Activated T-cell treated with anti-CD3 and anti-CD28 coated beads, Interleukin-2, amount 50 U/mL, for 1 hour (primary cell): Measurements from ENCODE around the gene ADGRD1.

Source experiments
- DNase-seq: peaks from one replicate; pipeline ENCODE4 v3.0.0-alpha.2; 2020

The ADGRD1 gene

DNA sequence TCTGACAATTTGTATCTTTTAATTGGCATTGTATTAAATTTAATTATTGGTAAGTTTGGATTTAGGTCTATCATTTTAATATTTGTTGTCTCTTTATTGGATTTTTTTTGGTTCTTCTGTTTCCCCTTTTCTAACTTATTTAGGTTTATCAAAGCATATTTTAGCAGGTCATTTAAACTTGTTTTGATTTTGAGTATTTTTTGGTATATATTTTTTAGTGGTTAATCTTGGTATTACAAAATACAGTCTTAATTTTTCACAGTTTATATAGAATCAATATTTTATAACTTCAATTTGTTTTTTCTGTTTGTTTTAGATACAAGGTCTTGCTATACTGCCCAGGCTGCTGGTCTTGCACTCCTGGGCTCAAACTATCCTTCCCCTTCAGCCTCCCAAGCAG is 15.5 kb upstream of the ADGRD1 start:
- no peak for DNase-seq

DNA sequence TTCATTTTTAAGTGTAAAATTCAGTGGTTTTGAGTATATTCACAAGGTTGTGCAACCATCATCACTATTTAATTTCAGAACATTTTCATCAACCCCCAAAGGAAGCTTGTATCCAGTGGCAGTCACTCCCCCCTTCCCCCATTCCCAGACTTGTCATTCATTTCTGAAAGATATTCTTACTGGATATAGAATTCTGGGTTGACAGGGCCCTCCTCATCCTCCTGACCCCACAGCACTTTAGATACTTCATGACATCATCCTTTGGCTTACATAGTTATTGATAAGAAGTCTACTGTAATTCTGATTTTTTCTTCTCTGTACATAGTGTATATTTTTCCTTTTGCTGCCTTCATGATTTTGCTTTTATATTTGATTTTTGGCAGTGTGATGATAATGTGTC is 8.8 kb upstream of the ADGRD1 start:
- DNase-seq = no peak

DNA sequence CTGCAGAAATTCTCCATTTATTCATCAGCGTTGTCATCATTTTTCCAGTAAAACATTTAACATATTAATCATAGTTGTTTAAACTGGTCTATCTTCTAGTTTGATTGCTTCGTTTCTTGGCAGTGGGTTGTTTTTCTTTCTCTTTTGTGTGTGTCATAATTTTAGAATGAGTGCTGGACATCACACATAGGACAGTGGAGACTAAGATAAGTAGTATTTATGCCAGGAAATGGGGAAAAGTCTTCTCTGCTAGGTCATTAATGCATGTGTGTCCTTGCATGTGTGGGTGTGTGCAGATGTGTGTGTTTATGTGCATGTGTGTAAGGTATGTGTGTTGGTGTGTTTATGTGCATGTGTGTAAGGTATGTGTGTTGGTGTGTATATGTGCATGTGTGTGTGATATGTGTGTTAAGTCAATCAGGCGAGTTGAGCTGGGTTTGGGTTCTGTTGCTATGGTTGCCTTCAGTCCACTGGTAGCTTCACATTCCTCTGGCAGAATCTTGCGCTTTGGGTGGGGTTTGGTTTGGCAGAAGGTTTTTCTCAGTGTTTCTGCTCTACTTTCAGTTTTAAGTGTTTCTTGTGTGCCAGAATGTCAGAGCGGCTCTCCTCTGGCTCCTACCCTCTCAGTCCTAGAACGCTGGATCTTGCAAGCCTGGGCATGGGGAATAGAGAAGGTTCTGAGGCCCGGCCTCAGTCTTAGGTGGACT is 7.8 kb upstream of the ADGRD1 start:
- no peak for DNase-seq

DNA sequence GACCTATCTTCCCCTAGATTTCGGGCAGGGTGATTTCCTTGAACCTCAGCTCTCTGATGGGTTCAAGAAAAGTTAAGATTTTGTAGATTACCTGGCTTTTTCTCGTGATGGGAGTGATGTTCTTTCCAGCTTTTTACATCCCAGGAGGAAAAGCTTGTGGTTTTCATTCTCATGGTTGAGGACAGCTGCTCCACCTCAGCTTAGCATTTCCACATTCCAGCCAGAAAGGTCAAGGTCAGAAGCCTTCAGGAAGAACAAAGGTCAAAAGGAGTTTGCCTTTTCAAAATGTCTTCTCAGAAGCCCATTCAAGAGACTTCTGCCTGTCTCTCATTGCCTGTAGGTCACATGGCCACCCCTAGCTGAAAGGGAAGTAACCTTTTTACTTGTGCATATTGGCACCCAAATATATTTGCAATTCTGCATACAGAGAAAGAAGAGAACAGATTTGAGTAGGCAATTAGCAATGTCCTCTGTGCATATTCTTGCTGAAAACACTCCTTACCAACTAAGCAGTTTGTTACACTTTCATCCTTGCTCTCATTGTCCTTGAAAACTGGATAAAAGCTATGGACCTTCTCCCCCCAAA is 6.6 kb upstream of the ADGRD1 start:
- no peak for DNase-seq

DNA sequence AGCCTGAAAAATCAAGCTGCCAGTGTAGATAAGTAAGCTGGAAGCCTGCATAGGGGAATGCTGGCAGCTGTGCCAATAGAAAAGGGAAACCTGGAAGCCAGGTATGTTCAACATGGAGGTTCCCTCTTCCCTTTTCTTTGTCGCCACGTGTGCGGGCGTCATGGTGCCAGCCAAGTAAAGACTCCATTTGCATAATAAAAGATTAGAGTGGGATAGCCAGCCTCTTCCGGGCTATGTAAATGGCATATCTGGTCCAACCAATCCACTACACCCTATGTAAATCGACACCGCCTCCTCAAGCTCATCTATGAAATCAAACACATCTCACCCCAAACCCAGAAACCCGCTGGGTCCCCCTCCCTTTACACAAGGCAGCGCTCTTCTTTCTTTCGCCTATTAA is 5.6 kb upstream of the ADGRD1 start:
- no peak for DNase-seq

DNA sequence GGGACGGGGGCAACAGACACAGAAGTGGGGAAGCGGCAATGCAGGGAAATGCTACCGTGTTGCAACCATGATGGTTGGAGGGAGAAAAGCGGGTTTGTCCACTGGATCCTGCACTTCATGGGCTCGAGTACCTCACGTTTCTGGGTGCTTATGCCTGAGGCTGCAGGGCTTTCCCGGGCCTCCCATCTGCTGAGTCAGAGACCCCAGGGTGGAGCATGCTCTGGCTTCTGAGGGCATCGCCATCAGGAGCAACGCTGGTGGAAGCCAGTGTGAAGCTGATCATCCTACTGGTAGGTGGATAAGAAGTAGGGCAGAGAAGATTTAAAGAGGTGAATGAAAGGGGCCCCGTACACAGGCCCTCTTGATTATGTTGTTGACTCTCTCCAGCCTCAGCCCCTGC is 5.0 kb upstream of the ADGRD1 start:
- DNase-seq = no peak

DNA sequence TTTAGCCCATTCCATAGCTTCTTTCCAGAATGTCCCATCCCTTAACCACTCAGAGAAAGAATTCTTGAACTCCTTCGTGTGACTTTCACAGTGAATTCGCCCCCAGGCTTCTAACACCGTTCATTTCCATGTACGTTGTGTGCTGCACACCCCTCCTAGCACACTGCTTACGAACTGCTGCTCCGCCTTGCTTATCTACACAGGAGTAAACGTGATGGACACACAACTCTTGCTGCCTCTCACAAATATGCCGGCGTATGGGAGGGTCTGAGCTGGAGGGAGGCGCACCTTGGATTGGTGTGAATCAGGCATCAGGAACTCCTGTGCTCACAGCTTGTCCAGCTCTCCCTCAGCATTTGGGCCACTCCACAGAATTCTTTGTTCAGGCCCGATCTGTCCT is 3.9 kb upstream of the ADGRD1 start:
- DNase-seq = no peak

DNA sequence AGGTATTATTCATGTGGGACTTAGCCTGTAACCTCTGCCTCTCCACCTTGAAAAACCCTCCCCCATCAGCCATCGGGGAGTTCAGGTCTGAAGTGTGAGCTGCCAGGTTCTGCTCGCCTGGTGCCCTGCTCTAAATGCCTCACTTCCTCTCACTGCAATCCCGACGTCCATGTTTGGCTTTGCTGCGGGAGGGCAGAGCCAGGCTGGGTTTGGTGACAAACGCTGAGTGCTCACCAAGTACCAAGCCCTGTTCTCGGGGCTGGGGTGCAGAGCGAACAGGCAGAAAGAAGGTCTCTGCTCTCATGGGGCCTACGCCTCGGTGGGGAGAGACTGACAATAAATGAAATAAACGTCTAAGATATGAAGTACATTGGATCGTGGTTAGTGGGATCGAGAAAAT is 2.1 kb upstream of the ADGRD1 start:
- no peak for DNase-seq

DNA sequence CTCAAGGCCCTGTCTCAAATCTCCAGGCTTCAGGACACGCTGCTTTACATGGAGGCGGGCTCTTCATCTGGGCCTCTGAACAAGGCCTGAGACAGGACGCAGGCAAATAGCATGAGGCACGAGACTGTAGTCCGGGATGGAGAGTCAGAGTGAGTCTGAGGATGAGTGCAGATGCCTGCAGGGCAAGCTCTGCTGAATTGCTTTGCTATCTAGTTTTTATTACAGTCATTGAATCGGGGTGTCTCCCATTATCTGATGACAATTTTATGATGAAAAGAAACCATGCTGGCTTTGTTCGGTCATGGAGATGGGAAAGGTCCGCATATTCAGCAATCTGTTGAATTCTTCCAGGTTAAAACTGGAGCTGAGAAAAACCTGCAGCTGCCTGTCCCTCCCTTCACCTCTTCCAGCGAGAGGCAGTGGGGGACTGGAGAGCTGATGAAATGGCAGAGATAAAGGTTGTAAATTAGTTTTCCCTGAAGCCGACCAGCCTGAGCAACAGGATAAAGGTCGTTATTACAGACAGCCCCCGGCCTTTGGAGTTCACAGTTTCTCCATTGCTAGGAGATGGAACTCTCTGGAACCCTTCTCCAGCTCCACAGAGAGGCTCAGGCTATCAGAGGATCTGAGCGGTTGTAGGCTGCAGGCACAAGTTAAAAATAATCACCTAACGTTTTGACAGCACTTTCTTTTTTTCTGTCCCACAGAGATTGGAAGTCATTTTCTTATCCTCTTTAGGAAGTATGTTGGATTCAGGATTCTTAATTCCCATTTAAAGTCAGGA is 1.3 kb upstream of the ADGRD1 start:
- DNase-seq = no peak

DNA sequence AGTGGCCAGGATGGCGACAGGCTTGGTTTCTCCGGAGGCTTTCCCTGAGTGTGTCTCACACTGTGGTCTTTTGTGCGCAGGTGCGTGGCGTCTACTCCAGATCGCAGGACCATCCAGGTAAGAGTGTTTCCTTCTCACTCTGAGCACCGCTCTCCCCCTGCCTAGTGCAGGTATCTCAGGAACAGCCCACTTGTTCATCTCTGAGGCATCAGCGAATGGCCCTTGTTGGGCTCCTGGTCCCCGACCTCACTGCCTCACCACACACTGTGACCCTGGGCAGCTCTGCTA is 781 bp downstream of the ADGRD1 start:
- DNase-seq = no peak

DNA sequence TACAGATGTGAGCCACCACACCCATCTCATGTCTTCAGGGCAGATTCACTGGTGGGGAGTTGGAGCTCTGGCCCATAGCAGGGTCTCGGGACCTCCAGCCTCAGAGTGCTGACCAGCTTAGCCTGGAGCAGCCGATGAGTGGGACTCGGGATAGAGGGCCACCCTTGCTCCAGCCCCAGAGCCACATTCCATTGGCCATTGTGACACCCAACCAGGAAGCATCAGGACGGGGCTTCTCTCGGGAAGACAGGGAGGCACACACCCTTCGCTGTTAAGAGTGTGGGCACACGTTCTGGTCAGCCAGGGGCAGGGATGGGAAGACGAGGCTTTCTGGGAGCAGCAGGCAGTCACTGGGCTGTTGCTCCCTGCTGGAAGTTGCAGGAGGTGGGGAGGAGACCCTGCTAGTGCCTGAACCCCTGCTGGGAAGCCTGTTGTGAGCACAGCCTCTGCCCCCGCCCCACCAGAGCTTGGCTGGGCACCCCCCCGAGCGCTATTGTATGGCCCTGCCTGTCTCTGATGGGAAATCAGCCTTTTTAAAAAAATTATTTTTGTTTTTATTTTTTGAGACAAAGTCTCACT is 1.6 kb downstream of the ADGRD1 start:
- DNase-seq = no peak

DNA sequence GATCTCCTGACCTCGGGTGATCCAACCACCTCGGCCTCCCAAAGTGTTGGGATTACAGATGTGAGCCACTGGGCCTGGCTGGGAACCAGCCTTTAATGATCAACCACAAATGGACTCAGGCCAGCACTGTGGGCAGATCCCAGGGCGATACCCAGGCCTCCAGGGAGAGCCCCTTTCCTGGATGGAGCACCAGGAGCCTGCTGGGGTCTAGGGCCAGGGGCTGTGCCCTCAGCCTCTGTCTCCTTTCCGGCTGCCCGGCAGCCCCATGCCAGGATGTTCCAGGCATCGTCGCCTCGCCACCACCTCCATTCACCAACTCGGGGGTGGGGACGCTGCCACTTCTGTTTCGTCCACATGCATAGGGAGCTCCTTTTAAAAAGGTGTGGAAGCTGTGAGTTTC is 2.3 kb downstream of the ADGRD1 start:
- no peak for DNase-seq

DNA sequence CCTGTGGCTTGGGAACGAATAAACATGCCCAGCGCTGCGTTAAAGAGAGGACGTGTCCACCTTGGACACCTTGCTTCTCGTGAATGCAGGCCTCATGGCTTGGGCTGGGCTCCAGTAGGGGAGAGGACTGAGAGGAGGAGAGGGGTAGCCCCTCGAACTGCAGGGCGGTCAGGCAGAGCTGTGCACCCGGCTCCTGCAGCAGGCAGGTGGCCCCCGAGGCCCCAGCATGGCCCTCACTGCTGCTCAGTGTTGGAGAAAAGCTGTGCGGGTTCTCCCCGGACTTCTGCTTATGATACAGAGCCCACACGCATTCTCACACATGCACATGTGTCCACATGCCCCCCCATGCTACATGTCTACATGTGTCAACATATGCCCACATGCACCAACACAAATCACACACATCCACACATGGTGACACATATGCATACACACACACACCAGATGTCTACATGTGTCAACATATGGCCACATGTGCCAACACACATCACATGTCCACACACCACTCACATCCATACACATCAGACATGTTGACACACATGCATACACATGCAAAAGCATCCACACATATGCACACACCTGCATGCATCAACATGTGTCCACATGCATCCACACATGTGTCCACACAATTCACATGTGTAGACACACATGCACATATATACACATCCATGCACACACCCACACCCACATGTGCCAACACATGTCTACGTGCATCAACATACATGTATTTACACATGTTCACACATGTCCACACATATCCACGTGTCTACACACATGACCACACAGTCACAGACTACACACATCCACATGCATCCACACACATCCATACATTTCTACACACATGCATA is 3.0 kb downstream of the ADGRD1 start:
- DNase-seq = no peak

DNA sequence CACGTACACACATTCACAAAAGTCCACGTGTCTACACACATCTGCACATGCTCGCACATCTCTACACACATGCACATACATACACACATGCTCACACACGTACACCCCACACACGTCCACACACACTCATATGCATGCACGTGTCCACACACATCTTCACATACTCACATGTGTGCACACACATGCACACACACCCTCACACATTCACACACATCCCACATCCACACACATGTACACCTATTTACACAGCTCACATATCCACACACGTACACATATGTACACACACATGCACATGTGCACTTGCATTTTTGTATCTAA is 3.6 kb downstream of the ADGRD1 start:
- no peak for DNase-seq

DNA sequence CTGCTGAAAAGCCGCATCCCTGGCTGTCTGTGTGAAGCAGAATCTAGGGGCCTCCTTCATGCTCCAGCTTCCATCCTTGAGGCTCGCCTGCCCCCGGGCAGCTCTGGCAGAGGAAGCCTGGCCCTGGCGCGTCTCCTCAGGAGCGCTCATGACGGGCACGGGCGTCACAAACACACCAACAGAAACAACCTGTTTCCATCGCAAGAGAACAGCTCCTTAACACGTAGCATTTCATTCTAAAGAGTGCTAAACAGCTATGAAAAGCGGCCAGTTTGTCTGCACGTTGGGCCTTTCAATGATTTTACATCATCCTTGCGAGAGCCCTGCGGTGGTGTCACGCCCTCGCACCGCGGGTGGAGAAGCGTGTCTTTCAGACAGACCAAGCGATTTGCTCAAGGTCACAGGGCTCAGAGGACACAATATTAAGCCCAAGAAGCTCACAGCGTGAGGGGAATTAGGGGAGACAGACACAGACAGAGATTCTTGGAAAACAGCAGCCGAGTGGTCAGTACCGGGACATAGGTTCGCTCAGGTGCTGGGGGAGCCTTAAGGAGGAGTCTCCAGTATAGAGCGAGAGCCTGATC is 4.9 kb downstream of the ADGRD1 start:
- no peak for DNase-seq

DNA sequence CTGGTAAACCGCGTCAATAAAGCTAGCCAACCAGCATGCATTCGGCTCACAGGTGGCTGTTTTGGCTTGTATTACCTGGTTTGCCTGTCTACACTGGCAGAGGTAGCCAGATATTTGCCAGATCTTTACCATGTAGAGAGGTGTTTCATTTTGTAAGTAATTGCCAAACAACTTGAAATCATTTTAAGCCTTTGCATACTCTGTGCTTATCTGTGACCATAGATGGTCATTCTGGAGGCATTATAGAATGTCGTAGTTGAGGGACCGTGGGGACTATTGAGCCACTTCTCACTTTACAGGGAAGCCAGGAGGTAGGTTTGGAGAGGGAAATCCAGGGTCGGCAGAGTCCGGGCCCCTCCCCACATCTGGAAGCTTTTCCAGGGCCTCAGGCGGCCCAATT is 5.9 kb downstream of the ADGRD1 start:
- no peak for DNase-seq

DNA sequence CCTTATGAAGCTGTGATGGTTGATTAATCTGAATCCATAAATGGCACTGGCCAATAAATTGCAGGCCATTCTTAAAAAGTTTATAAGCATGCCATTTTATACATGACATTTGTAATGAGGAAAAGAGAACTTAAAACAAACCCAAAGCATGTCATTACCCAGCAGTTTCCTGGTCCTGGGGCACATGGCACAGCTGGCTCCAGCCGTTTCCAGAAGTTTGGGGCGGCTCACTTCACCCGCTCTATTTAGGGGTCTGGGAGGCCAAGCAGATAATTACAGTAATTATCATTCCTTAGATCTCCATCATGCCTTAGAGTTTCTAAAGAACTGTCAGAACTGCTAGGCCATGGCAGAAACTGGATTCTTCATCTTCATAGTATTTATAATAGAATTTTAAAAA is 6.4 kb downstream of the ADGRD1 start:
- DNase-seq = no peak

DNA sequence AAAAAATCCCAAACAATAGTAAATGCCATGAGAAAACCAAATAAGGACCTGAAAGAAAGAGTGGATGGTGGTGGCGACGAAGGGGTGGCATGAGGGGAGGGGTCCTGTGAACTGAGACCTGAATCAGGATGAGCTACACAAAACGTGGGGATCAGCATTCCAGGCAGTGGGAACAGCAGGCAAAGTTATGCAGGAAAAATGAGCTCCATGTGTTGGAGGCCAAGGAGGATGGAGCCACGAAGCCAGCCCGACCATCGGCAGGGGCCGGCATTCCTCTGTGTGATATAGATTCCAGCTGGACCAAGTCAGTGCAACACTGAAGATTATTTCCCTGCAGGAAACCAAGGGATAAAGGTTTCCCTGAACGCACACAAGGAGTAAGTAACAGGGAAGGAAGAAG is 7.1 kb downstream of the ADGRD1 start:
- DNase-seq = no peak

DNA sequence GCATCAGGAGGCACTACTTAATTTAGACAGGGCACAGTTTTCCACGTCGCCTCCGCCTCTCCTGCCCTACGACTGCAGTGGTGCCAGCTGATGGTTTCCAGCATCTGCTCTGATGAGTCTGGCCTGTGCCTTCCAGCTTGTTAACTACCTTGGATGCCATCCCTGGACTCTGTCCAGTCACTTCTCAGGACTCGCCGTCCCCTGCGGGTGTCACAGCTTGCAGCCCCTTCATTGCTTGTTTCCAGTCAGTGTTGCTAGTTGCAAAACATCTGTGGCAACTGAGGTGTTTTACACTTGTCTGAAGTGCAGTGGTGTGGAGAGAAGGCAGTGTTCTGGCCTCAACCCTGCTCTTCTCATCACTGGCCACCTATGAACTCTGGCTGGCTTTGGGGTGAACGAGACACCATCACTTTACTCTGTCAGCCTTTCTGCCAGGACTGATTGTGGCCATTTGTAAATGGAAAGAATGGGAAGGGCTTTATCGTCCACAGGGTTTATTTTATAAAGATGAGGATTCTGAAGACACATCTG is 8.3 kb downstream of the ADGRD1 start:
- DNase-seq = no peak

DNA sequence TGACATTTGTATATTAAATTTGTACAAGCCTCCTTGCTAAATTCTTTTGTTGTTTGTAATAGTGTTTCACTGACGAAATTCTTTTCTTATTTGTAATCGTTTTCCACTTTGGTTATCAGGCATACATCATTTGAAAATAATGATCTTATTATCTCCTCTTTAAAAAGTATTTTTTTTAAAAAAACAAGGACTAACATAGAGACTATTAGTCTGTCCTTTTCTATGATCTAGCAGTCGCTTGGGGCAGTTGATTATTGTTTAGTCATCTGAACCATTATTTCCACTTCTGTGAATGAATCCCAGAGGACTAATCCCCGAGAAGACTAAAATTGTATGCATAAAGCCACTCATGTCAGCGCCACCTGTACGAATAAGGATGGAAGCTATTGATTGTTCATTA is 11.5 kb downstream of the ADGRD1 start:
- no peak for DNase-seq

DNA sequence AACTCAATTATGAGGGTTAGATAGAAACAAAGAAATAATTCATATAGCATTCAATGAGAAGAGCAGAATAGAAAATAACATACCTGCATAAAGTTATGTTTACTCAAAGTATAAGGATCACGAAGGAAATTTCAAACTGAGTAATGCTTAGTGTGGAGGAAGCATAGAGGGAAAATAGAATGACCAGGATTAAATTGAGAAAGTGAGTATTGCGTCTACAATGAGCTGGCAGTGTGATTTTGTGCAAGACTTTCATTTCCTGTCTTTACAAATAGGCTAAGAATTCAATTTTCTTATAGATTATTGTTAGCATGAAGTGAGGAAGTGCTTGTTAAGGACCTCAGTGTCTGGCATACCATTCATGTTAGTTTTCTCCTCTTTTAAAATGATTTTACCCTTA is 12.0 kb downstream of the ADGRD1 start:
- DNase-seq = no peak

DNA sequence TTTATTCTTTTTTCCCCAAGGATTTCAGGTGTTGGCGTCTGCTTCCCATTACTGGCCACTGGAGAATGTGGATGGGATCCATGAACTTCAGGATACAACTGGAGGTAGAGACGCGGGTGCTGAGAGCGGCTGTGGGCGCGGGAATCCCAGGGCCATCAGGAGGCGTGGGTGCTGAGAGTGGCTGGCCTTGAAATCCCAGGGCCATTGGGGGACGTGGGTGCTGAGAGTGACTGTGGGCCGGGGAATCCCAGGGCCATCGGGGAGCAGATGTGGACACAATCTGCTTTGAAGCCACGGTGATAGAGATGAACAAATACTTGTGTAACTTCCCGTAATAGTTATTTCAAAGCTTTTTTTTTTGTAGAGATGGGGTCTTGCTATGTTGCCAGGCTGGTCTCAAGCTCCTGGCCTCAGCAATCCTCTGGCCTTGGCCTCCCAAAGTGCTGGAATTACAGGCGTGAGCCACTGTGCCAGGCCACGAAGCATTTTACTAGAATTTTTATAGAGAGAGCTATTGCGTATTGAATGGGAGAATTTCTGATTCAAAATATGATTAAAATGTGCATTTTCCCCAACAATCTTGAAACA is 12.8 kb downstream of the ADGRD1 start:
- DNase-seq = no peak

DNA sequence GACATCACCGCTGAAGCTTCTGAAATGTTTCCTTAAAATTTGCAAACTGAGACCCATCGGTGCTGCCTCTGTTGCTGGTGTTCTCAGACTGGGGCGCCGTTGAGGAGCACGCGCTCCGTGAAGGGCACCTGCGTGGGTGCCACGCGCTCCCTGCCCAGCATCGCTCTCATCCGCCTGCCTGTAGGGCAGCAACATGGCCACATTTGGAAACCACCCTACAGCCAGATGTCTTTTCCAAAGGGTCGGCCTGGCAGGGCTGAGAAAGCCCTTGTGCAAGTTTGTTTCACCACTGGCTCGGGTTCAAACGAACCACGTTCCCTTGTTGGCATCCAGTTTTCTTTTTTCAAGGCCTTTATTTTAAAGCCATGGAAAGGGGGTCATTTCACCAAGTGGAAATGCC is 13.9 kb downstream of the ADGRD1 start:
- no peak for DNase-seq
